T47D (cell line): Measurements from ENCODE around the gene RNPEPL1.
"Not testable (repeated sequence)": the region's sequence is repeated elsewhere in the genome, so short reads cannot be mapped to it uniquely, and the experiment has no call there.

Source experiments
- DNase-seq, 2 experiments: peaks; one replicate each; pipeline versions ENCODE4 v3.0.0 to v3.0.0-alpha.2; 2011 to 2012; ENCODE audit warnings: low read depth in 1 of 2, low spot score in 1 of 2
- JUND ChIP-seq: IDR thresholded peaks from 2 replicates; pipeline ENCODE4 v1.6.1; 2012; ENCODE audit warnings: low read depth
- in situ Hi-C: cut with HindIII; loops from 2 replicates; pipeline ENCODE4 v1.10.0; 2016; ENCODE audit warnings: low sequenced_read_pairs, low pct_unique_long_range_greater_than_20kb

The RNPEPL1 gene

DNA sequence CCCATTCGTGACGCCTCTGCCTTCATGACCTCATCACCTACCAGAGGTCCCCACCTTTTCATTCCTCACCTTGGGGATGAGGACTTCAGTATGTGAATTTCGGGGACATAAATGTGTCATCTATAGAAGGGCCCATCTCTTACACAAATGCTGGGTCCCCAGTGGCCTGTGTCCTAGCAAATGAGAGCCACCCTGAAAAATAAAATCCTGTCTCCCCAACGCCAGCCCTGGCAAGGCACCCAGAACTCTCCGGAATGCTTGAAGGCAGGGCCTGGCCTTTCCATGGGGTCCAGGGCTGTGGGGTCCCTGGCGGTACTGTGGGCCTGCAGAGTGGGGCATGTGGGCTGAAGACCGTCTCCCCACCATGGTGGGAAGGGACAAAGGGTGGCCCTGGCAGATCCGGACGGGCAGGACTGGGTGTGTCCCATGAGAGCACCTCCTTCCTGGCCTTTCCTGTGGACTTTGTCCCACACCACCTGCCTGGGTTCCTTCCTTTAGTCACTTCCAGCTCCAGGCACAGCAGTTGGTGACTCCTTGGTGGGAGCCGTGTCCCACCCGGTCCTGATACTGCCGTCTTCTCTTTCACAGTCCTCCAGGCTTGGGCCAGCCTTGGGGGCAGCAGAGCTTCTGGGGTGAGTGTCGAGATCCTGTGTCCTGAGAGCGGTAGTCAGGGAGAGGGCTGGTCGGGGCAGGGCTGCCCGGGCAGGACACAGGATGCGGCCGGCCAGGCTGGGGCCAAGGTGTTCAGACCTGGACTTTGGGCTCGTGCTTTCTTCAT, 36.8 kb downstream of the RNPEPL1 start:
- DNase-seq = no peak
- TF ChIP-seq JUND = no peak
- in situ Hi-C loops = no loop called here

- no peak for TF ChIP-seq JUND
- in situ Hi-C loops = no loop called here
- no peak for DNase-seq
These were observed 37.8 kb downstream of the RNPEPL1 start for GRCh38 chr2:240605867-240606743.

- DNase-seq = no peak
- in situ Hi-C loops = no loop called here
- TF ChIP-seq JUND = no peak
These were observed 43.4 kb downstream of the RNPEPL1 start for GRCh38 chr2:240611601-240612210.

GRCh38 chr2:240613781-240614180, 45.5 kb downstream of the RNPEPL1 start:
- no peak for TF ChIP-seq JUND
- in situ Hi-C loops = no loop called here
- no peak for DNase-seq

- in situ Hi-C loops = no loop called here
- no peak for DNase-seq
- TF ChIP-seq JUND = no peak
These were observed 46.1 kb downstream of the RNPEPL1 start for GRCh38 chr2:240614391-240614790.

DNA sequence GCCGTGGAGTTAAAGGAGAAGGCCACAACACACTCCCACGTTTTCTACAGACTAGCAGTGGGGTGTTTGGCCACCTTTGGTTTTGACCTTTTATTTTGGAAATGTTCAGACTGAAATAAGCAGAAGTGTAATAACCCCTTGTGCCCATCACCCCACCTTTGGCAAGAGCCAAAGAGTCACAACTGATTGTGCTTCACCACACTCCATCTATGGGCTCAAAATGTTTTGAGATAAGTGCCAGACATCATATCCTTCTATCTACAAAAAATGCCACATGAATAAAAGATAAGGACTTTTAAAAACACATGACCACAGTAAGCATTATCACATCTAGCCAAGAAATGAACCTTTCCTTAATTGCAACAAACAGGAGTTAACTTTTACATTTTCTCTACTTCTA, 47.1 kb downstream of the RNPEPL1 start:
- in situ Hi-C loops = no loop called here
- TF ChIP-seq JUND = no peak
- no peak for DNase-seq

DNA sequence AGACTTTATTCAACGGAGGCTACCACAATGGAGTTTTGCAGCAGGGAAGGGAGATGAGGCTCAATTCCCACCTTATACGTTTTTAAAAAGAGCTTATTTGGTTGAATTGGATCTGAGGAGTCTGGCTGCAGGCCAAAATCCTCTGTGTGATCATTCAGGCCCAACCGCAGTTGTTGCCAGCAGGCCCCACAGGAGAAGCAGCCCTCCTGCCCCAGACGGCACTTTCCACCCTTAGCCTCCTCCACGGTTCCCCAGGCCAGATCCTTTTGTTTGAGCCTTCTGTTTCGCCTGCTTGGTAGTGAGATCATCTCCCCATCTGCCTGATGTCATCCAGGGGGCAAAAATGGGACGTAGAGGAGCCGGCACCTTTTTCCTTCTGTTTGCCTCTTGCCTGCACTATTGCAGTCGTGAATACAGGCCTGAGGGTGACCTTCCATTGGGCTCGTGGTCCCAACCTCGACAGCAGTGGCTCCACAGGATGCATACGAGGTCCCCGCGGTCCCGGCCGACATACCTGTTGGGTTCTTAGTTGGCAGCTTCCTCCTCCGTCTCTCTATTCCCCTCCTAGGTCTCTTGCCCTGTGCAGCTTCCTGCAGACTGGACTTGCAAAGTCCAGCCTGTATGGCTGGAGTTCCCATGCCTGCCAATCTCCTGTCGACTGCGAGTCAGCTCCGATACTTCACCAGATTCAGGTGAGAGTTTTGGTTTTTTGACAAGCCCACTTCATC, 47.7 kb downstream of the RNPEPL1 start:
- DNase-seq = no peak
- in situ Hi-C loops = no loop called here
- no peak for TF ChIP-seq JUND

DNA sequence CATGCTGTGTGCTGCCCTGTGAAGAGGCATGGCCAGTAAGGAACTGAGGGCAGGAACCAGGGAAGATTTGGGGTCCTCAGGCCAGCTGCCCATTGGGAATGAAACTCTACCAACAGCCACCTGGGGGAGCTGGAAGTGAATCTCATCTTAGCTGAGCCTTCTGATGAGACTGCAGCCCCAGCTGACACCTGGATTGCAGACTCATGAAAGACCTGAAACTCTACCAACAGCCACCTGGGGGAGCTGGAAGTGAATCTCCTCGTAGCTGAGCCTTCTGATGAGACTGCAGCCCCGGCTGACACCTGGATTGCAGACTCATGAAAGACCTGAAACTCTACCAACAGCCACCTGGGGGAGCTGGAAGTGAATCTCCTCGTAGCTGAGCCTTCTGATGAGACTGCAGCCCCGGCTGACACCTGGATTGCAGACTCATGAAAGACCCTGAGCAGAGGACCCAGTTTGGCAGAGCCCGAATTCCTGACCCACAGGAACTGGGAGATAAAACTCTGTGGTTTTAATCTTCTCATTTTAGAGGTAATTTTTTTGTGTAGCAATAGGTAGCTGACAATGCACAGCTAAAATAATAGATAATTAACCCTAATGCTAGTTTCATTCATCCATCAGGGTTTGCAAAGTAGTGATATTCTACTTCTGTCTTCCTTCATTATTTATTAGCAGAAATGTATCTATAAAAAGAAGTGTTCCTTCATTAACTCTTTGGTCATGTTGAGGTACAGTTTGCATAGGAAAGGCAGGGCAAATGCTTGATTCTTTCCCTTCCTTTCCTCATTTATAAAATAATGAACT, 48.8 kb downstream of the RNPEPL1 start:
- in situ Hi-C loops, DNase-seq: not testable (repeated sequence)

- no peak for DNase-seq
- TF ChIP-seq JUND = no peak
- in situ Hi-C loops = no loop called here
These were observed 50.5 kb downstream of the RNPEPL1 start for GRCh38 chr2:240618776-240619175.

GRCh38 chr2:240619506-240620148, 51.3 kb downstream of the RNPEPL1 start:
- no peak for TF ChIP-seq JUND
- no peak for DNase-seq
- in situ Hi-C loops = no loop called here

DNA sequence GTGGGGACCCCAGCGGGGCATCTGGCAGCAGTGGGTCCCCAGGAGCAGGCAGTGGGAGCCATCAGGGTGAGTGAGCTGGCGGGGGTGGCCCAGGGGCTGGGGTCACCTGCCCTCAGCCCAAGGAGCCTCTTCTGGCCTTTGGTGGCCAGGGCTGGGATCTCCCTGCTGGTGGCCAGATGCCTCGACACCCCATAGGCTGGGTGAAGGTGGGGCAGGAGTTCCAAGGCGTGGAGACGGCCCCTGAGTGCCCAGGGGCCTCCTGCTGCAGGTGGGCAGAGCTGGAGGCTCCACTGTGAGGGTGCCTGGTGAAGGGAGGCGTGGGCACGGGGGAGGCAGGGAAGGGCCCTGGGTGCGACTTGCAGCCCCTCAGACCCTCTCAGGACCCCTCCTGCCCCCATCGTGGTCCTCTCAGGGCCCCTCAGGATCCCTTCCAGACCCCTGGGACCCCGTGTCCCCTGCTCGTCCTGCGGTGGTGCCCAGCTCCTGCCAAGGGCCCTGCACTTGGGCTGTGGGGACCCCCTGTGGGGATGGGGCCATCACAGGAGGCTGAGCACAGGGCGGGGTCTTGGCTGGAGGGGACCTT, 52.0 kb downstream of the RNPEPL1 start:
- DNase-seq = no peak
- no peak for TF ChIP-seq JUND
- in situ Hi-C loops = no loop called here
